Transverse colon (tissue), 3 donors: ENCODE data around the gene CCDC50.

Source experiments
- POLR2A ChIP-seq: fragments of 450-650 bp; IDR thresholded peaks from one replicate; pipeline ENCODE4 v1.6.1; 2016; ENCODE audit warnings: antibody characterized with exemption, mild to moderate bottlenecking, moderate library complexity
- TF ChIP-seq, protein P1 (sequence below), 5 experiments: fragments of 200-600 bp in 3 of 5; fragments of 450-650 bp in 2 of 5; sonication (generic) in 3 of 5; IDR thresholded peaks; 1 replicate in 2 of 5; 2 replicates in 3 of 5; pipeline ENCODE4 v1.5.1; 2016 to 2017; ENCODE audit warnings: antibody characterized with exemption in 5 of 5, inconsistent platforms in 3 of 5, mild to moderate bottlenecking in 2 of 5, moderate library complexity in 1 of 5

DNA sequence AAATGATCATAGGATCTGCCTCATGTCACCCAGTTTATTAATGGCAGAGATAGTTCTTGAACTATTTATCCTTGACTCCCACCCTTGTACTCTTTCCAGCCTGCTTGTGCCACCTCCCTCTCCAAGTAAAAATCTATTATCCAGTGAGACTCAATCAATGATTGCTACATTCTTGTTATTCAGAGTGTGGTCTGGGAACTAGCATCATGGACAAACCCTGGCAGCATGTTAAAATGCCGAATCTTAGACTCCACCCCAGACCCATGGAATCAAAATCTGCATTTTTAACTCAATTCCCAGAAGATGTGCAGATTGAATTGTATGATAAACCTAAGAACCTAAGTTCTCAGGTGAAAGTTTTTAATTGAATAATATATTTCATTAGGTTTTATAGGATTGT lies 97.1 kb downstream of the CCDC50 start:
- TF ChIP-seq, protein P1, sequence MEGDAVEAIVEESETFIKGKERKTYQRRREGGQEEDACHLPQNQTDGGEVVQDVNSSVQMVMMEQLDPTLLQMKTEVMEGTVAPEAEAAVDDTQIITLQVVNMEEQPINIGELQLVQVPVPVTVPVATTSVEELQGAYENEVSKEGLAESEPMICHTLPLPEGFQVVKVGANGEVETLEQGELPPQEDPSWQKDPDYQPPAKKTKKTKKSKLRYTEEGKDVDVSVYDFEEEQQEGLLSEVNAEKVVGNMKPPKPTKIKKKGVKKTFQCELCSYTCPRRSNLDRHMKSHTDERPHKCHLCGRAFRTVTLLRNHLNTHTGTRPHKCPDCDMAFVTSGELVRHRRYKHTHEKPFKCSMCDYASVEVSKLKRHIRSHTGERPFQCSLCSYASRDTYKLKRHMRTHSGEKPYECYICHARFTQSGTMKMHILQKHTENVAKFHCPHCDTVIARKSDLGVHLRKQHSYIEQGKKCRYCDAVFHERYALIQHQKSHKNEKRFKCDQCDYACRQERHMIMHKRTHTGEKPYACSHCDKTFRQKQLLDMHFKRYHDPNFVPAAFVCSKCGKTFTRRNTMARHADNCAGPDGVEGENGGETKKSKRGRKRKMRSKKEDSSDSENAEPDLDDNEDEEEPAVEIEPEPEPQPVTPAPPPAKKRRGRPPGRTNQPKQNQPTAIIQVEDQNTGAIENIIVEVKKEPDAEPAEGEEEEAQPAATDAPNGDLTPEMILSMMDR (IDR thresholded peaks at IDR 0.05), result no peak
- TF ChIP-seq POLR2A, result no peak
